IPS-NIHi11 (cell line): ENCODE measurements around the gene DGKB.

Experiments
- DNase-seq: peaks from one replicate; pipeline ENCODE4 v3.0.0; 2012; ENCODE audit warnings: mixed read lengths, low spot score

The DGKB gene

DNA sequence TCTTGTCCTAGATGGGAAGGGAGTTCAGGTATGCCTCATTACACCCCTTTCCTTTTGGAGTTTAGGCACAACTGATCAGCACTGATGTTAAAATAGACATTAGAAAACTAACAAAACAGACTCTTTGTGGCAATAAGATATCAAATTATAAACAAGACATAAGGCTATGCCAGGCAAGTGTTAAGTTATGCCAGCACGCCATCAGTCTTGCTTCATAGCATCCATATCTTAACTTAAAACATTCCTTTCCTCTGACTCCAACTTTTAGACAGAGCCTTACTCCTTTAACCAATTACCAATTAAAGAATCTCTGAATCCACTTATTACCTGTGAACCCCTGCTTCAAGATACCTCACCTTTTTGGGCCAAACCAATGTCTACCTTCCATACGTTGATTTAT is 786.9 kb downstream of the DGKB start:
- no peak for DNase-seq

DNA sequence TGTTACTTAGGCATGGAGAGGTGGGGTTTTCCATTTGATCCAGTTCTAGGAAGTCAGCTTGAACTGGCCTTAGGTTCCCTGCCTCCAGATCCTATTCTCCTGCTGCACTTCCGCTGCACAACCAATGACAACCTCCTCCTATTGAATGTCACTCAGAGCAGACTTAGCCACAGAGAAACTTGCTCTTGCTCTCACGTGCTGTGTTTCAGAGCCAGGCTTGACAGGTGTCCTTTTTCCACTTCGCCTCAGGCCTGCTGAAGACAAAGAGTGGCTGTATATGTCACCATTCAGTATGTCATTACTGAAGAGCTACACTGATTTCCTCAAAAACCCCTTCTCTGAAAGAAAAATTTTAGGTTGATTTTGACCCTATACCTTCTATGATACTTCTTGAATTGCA is 797.7 kb downstream of the DGKB start:
- no peak for DNase-seq

DNA sequence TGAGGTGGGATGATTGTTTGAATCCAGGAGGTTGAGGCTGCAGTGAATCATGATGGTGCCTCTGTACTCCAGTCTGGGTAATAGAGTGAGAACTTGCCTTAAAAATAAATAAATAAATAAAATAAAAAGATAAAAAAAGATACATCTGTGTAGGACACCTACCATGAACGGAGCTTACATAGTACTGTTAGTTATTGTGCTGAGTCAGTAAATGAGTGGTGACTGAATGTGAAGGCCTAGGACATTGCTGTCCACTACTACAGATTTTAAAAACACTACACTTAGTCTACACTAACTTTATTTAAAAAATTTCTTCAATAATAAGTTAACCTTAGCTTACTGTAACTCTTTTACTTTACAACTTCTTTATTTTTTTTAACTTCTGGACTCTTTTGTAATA is 806.4 kb downstream of the DGKB start:
- DNase-seq, result no peak

DNA sequence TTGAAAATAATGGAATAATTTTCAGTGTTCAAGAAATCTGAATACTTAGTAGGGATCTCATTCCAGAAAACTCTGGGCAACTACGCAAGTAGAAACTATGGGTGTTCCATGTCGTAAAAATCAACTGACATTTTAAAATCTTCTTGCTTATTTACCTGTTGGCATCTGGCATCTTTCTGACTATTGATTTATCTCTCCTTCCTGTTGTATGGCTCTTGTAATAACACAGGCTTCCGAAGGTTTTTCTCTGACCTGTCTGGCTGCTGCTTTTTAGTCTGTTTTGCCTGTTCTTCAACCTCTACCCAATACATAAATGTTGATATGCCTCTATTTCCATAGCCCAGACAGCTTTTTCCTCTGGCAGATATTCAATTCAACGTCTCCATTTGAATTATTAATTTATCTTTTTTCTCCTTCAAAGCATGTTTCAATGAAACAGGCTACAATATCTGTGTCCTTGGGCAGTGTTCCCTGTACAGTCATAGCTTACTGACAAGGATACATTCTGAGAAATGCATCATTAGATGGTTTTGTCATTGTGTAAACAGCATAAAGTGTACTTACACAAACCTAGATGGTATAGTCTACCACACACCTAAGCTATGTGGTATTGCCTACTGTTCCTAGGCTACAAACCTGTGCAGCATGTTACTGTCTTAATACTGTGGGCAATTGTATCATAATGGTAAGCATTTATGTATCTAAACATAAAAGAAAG is 807.2 kb downstream of the DGKB start:
- DNase-seq, result no peak
